GM21576 (cell line): ENCODE measurements around the gene GLG1.
"Not testable (repeated sequence)": the region's sequence is repeated elsewhere in the genome, so short reads cannot be mapped to it uniquely, and the experiment has no call there.

Experiments
- ATAC-seq: cut with Tn5 transposase; IDR thresholded peaks from one replicate; pipeline ENCODE4 v1.9.1; 2021; ENCODE audit warnings: mild to moderate bottlenecking, moderate library complexity; ENCODE audit not compliant: unreplicated experiment

GLG1 gene

GRCh38 chr16:74450967-74451760, 155.8 kb downstream of the GLG1 start:
- ATAC-seq = no peak

- ATAC-seq = no peak
These were observed 156.7 kb downstream of the GLG1 start for GRCh38 chr16:74450236-74450635.

DNA sequence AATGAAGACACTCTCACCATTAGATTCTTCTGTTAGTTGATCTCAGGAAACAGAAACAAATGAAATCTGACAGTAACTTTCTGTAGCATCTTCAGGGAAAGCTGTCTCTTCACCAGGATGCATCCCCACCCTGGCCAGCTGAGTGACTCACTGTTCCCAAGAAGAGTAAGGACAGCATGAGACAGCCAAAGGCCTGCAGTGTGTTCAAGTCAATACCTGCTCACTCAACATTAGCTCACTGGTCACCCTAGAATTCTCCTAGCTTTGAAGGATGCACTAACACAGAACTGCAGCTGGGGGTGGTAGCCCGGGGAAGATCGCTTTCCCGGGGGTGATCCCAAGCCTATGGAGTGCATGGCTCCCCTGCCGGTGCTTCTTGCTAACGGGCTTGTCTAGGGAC, 157.4 kb downstream of the GLG1 start:
- no peak for ATAC-seq

DNA sequence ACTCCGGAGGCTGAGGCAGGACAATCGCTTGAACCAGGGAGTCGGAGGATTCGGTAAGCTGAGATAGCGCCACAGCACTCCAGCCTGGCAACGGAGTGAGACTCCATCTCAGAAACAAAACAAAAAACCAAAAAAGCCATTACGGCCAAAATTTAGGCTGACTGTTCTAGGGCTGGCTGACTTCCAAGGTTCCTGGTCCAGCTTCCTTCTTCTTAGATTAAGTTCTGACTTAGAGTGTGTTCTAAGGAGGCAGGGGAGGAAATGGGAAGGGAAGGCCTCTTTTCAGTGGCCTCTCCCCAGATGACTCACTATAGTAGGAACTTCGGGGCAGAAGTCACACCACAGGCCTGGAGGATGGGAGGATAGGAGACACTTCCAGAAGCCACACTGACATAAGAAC, 157.9 kb downstream of the GLG1 start:
- no peak for ATAC-seq

DNA sequence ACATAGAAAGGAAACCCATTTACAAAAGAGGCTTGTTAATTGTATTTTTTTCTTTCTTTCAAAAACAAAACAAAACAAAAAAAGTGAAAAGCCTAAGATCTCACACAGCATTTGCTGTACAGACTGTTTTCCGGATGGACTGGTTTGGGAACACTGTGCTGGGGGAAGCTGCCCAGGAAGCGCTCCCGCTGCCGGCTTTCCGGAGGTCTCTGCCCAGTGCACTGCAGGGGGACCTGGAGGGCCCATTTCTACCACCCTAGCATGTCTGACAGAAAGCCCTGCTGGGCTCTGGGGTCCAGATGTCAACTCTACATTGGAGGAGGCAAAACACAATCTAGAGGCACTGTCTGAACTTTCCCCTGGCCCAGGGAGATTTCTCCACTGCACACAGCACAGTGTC, 159.3 kb downstream of the GLG1 start:
- ATAC-seq = no peak

DNA sequence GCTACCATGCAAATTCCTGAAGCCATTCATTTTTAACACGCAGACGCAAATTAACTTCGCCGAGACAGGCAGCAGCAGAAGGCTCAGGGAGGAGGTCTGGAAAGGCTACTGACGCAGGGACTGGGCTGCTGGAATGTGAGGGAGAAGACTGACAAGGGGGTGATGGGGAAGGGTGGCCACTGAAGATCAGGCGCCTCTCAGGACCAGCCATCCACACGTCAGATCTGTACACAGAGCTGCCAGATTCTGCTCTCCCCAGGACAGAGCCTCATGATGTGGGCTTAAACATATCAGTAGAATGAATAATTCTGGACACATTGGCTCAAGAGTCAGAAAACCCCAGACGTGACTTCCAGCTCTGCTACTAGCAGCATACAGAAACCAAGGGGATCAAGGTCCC, 160.0 kb downstream of the GLG1 start:
- no peak for ATAC-seq

DNA sequence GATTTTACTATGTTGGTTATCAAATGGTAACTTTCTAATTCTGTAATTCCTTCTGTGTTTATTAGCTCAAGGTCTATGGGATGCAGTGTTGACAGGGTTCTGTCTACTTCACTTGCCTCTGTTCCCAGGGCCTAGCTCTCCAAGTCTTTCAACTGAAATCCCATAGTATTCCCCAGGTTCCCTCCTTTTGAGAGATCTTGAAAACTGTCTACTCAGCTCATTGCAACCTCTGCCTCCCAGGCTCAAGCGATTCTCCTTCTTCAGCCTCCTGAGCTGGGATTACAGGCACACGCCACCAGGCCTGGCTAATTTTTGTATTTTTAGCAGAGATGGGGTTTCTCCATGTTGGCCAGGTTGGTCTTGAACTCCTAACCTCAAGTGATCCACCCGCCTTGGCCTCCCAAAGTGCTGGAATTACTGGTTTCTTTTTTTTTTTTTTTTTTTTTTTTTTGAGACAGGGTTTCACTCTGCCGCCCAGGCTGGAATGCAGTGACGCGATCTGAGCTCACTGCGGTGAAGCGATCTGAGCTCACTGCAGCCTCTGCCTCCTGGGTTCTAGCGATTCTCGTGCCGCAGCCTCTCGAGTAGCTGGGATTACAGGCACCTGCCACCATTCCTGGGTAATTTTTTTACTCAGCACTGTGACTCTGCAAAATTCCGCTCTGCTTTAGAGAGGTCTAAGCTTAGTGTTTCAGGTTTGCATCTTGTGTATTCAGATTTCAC, 163.1 kb downstream of the GLG1 start:
- not testable (repeated sequence) for ATAC-seq

GRCh38 chr16:74439685-74440084, 167.2 kb downstream of the GLG1 start:
- no peak for ATAC-seq

- ATAC-seq = no peak
These were observed 168.4 kb downstream of the GLG1 start for GRCh38 chr16:74438492-74438979.

DNA sequence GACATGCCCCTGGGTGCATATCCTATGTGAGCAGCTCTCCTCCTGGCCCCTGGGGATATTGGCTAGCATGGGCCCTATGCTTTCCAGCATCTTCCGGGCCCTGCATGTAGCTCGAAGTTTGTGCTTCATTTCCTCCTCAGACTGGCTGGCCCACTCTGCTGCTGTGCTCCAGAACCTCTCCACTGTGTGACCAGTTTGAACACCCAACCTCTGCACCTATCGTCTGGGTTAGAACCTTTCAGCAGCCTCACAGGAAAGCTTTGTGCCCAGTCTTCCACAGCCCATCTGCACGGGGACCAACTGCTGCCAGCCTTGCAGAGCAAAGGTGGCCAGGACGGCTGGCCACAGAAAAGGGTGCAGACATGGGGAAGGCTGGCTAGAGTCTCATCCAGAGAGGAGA, 175.4 kb downstream of the GLG1 start:
- no peak for ATAC-seq

GRCh38 chr16:74430036-74430712, 176.7 kb downstream of the GLG1 start:
- not testable (repeated sequence) for ATAC-seq

- ATAC-seq = not testable (repeated sequence)
These were observed 178.4 kb downstream of the GLG1 start for GRCh38 chr16:74428493-74428892.

DNA sequence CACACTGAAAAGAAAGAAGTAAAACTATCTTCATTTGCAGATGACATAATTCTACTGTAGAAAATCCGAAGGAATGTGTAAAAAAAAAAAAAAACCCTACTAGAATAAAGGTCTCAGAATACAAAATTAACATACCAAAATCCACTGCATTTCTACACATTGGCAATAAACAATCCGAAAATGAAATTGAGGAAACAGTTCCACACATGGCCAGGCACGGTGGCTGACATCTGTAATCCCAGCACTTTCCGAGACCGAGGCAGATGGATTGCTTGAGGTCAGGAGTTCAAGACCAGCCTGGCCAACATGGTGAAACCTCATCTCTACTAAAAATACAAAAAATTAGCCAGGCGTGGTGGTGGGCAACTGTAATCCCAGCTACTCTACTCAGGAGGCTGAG, 181.2 kb downstream of the GLG1 start:
- ATAC-seq = not testable (repeated sequence)

- ATAC-seq = not testable (repeated sequence)
These were observed 183.2 kb downstream of the GLG1 start for GRCh38 chr16:74423721-74424120.

DNA sequence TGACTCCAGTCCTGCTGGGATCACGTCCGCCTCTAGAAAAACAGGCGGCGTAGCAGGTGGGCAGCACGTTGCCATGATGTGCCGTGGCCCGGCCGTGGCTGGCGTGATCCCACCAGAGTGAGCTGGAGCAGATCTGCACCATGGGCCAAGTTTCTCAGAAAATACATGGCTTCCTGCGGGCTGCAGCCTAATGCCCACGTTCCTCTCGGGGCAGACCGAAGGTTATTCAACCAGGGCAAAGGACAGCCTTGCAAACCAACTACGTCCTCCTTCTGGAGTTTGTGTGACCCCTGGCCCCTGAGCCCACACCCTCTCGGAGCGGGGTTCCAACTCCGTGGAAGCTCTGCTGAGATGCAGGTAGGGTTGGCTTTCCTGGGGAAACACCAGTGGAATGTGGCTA, 184.8 kb downstream of the GLG1 start:
- not testable (repeated sequence) for ATAC-seq

DNA sequence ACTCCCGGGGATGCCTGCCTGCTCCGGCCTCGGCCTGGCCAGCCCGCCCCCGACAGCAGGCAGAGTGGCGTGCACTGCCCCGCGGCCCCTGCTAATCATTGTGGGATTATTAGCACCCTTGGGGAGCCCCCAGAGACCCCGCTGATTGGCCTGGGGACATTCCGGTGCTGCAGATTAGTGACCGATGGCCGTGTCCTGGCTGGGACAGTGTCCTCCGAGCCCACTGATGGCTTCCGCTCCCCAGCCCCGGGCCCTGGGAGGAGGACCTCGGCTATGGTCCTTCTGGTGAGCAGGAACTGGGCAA, 185.5 kb downstream of the GLG1 start:
- ATAC-seq = not testable (repeated sequence)

- ATAC-seq = not testable (repeated sequence)
These were observed 186.1 kb downstream of the GLG1 start, which contains the start of gene CLEC18B for GRCh38 chr16:74420612-74421481. Gene CLEC18B, minus strand, starts transcription at chr16:74421478. Its CDS starts 208 bp downstream, at chr16:74421270.

DNA sequence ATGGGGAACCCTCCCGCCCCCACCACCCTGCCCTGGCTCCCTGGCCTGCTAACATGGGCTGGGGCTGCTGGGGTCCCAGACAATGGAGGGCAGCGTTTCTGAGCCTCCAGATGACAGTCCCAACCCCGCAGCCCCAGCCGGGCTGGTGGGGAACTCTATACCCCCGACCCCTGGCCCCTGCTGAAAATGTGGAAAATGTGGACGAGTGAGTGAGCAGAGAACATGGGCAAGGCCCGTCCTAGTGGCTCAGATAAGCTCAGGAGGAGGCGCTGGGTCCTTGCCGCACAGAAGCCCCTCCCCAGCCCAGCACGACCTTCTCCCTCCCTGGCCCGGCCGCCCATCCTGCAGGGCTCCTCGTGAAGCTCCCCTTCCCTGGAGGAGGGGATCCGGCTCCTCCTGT, 187.1 kb downstream of the GLG1 start:
- ATAC-seq = not testable (repeated sequence)

DNA sequence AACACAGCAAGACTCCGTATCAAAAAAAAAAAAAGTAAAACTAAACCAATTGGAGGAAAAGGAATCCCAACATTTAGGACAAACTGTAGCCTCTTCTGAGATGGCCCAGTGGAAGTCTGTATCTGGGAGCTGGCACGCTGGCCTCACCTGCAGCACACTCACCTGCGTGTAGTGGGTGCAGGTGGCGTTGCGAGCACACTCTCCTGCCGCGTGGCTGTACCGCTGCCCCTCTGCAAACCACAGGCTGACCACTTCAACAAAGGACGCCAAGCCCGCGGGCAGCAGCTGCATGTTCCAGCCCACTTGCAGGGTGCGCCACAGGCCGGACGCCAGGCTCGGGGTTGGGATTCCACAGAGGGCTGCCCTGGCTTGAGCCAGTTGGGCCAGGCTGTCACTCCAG, 189.0 kb downstream of the GLG1 start:
- not testable (repeated sequence) for ATAC-seq

DNA sequence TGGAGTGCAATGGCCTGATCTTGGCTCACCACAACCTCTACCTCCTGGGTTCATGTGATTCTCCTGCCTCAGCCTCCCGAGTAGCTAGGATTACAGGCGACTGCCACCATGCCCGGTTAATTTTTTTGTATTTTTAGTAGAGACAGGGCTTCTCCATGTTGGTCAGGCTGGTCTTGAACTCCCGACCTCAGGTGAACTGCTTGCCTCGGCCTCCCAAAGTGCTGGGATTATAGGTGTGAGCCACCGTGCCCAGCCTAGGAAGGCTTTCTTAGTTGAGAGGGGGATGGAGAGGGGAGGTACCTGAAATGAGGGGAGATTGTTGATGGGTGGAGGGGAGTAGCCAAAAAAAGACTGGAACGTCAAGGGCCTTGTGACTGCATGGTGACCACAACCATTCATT, 193.0 kb downstream of the GLG1 start:
- ATAC-seq = not testable (repeated sequence)

DNA sequence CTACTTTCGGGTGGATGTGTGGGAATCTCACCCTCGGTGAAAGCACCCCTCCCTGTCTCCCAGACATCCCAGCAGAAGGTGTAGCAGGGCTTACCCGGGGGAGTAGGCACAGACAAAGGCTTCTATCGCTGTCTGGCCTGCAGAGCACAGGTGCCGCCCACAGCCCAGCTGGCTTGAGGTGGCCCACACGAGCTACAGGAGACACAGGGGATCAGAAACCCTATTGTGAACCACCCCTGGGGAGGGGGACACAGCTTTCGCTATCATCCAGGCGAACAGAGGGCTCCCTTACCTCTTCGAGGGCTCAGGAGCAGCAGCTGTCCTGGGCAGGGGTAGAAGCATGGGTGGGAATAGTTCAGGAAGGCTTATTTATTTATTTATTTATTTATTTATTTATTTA, 193.4 kb downstream of the GLG1 start:
- not testable (repeated sequence) for ATAC-seq
